GM20431 (cell line): ENCODE results near the gene CLPSL1.
"Not testable (repeated sequence)": the region's sequence is repeated elsewhere in the genome, so short reads cannot be mapped to it uniquely, and the experiment has no call there.

Experiments used
- in situ Hi-C: fragments of 300-500 bp; cut with MseI, MboI; formaldehyde crosslinking; loops from one replicate; pipeline ENCODE4 v1.15.0; 2020; ENCODE audit warnings: low sequenced_read_pairs; ENCODE audit not compliant: unreplicated experiment

The CLPSL1 gene

GRCh38 chr6:35780719-35781118, at the start of gene CLPSL1:
TSS of gene CLPSL1 (plus strand) at chr6:35781019. CDS start at chr6:35781111, 92 bp downstream.
- in situ Hi-C loops: no loop called here

DNA sequence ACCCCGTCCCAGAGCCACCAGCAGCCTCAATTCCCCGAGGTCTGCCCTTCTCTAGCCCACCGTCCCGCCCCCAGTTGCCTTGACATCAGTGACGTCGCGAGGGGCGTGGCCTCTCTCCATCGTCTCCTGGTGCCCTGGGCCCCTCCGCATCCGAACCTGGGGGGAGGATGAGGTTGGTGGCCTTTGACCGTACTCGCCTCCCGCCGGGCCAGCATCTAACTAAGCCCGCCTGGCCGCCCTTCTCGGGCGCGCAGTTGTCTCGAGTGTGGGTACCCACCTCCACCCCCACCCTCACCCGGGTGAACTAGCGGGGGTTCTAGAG, 49.4 kb upstream of the CLPSL1 start:
- in situ Hi-C loops: no loop called here

DNA sequence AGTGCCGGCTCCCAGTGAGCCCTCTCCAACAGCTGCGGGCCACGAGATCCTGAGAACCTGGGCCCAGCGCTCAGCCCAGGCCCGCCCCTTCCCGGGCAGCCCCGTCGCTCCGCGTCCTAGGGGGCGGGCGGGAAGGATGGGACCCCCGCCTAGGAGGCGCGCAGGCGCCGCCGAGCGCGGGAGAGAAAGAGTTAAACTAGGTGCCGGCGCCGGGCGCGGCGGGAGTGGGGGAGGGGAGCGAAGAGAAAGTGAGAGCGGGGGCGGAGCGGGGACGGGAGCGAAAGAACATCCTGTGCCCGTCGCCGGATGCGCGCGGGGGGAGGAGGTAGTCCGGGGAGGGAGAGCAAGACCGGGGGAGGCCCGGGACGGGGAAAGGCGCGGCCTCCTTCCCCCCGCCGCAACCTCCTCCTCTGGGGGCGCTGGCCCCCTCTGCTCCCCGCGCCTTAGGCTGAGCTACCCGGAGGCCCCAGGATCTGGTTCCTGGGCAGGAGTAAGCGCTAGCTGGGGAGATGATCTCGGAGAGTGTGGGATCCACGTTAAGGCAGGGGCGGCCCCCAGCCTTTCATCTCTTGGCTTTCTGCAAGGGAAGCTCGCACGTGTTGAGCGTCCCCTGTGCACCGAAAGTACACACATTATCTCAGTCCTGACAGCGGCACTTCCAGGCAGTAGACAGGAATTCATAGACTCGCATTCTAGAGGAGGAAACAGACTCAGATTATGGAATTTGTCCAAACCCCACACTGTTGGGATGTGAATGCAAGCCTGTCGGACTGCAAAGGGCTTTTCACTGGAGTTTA, 48.9 kb upstream of the CLPSL1 start:
- in situ Hi-C loops: no loop called here

DNA sequence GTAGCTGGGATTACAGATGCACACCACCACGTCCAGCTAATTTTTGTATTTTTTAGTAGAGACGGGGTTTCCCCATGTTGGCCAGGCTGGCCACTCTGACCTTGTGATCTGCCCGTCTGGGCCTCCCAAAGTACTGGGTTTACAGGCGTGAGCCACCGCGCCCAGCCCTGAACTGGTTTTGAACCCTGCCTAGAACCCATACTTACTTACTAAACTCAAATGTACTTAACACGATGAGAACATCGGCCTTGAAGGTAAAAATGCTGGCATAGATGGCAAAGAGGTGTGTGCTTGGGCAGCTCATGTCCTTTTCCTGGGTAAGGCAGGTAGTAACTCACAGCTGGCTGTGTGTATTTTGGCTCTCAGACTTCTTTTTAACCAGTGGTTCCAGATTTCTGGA, 47.2 kb upstream of the CLPSL1 start:
- in situ Hi-C loops: no loop called here

GRCh38 chr6:35734319-35734718, 46.5 kb upstream of the CLPSL1 start:
- in situ Hi-C loops: not testable (repeated sequence)

DNA sequence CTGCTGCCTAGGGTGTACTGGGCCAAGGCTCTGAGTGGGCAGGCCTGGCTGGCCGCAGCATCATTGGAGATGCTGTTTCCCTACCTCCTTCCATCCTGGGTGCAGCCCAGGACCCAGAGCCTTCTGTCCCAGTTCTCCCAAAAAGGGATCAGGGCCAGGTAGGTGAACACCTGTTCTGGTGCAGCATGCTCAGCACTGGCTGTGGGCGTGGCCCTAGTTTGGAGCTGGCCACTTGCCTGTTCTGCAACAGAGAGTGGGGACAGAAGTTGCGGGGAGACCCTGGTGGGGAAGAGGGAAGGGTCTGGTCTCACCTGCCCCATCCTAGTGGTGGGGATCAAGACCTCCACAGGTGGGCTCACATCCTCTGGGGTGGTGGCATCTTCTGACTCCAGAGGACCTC, 45.4 kb upstream of the CLPSL1 start:
- in situ Hi-C loops: loop anchor here (5.0 kb wide), 1 partner anchor 153 kb away; no protein-coding TSS in a partner anchor

DNA sequence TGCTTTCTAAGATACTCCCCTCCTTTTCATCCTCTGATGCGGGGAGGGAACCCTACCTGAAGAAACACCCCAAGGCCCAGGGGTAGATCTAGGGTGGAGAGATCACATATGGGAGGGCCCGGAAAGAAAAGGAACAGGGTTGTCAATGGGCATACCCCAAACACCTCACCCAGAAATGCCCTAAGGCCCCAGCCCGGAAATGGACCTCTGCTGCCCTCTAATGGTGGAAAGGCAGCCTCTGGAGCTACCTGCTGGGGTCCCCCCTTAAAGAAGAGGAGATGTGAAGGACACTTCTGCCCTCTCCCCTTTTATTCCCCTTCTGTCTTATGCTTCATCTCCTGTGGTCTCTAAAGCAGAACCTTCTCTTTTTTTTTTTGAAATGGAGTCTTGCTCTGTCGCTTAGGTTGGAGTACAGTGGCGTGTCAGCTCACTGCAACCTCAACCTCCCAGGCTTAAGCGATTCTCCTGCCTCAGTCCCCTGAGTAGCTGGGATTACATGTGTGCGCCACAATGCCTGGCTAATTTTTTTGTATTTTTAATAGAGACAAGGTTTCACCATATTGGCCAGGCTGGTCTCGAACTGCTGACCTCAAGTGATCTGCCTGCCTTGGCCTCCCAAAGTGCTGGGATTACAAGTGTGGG, 44.4 kb upstream of the CLPSL1 start:
- in situ Hi-C loops: loop anchor here (5.0 kb wide), 1 partner anchor 154 kb away; no protein-coding TSS in a partner anchor

DNA sequence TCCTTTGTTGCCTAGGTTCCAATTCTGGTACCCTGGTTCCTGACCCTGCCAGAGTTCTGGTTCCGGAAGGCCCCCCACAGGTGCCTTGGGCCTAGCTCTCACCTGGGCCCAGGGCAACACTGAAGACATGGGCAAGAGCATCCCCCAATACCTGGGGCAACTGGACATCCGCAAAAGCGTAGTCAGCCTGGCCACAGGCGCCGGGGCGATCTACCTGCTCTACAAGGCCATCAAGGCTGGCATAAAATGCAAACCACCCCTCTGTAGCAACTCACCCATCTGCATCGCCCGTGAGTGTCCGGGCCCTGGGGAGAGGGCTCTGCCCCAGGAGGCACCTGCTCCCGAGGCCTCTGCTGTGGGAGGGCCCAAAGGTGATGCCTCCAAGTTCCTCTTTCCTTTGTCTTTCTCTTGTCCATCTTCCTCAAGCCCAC, 43.8 kb upstream of the CLPSL1 start, which contains the start of gene ARMC12:
Gene ARMC12 (plus strand): TSS at position 51 of the 431 bp plus-strand sequence. CDS start 77 bp downstream, at position 128.
- in situ Hi-C loops: loop anchor here (5.0 kb wide), 1 partner anchor 155 kb away; no protein-coding TSS in a partner anchor

- in situ Hi-C loops: loop anchor here (5.0 kb wide), 1 partner anchor 155 kb away; no protein-coding TSS in a partner anchor
Observed at GRCh38 chr6:35737413-35738211, 43.2 kb upstream of the CLPSL1 start.

- in situ Hi-C loops: loop anchor here (5.0 kb wide), 1 partner anchor 158 kb away; no protein-coding TSS in a partner anchor
Observed at GRCh38 chr6:35739645-35740524, 40.9 kb upstream of the CLPSL1 start.

DNA sequence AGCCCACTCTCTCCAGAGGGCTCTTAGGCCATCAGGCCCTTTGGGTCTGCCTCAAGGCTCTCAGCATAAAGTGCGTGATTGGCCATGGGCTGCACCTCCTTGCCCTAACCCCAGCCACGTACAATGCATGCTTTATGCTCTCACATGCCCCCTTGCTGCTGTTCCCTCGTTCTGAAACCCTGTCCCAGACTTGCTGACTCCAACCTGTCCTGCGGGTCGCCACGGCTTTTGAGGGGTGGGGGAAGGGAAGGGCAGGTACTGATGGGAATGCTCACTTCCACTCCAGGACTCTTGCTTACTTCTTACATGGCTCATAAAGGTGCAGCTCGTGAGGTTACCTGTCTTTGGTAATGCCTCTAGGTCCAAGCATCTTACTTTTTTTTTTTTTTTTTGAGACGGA, 38.0 kb upstream of the CLPSL1 start:
- in situ Hi-C loops: no loop called here

GRCh38 chr6:35745509-35745908, 35.3 kb upstream of the CLPSL1 start:
- in situ Hi-C loops: no loop called here

- in situ Hi-C loops: no loop called here
Observed at GRCh38 chr6:35746516-35746915, 34.3 kb upstream of the CLPSL1 start.

GRCh38 chr6:35747877-35748276, 32.9 kb upstream of the CLPSL1 start:
- in situ Hi-C loops: no loop called here

- in situ Hi-C loops: no loop called here
Observed at GRCh38 chr6:35750557-35750956, 30.3 kb upstream of the CLPSL1 start.

GRCh38 chr6:35751594-35751993, 29.2 kb upstream of the CLPSL1 start:
- in situ Hi-C loops: no loop called here

DNA sequence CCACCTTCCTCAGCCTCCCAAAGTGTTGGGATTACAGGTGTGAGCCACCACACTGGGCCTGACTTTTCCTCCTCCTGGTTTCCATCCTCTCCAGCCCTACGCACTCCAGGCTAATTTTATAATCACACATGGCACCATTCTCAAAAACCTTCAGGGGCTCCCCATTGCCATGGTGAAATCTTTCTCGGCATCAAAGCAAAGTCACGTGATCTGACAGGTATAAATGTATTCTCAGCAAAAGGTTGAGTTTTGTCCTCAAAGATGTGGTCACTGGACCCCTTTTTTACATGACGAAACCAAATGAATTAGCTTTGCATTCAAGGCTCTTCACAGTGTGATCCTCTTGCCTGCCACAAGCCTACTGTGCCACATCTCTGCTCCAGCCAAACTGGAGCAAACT, 28.5 kb upstream of the CLPSL1 start:
- in situ Hi-C loops: no loop called here

- in situ Hi-C loops: no loop called here
Observed at GRCh38 chr6:35754452-35755277, 26.2 kb upstream of the CLPSL1 start.
